Heart left ventricle (tissue), 13 donors: ENCODE results near the gene JAKMIP1.

Source experiments
- POLR2A ChIP-seq, 2 donors: fragments of 450-650 bp; IDR thresholded peaks; one replicate each; pipeline ENCODE4 v1.6.1; 2017; ENCODE audit warnings: antibody characterized with exemption in 2 of 2, mild to moderate bottlenecking in 2 of 2, moderate library complexity in 2 of 2
- TF ChIP-seq, protein P1 (sequence below), 12 donors: fragments of 200-600 bp; sonication (generic) in 4 of 12; IDR thresholded peaks; one replicate each; pipeline versions ENCODE4 v1.5.0 to v1.8.0; 2018 to 2022; ENCODE audit warnings: antibody characterized with exemption in 12 of 12, mild to moderate bottlenecking in 5 of 12
- donor health status: ischemic (EF 13 %, LVEDD 7.1; RV severe dilation, severe dysfunction).
- donor health status: DM: no; HTN: yes; CAD: no.
- donor health status: DM: no; HTN: no; CAD: no.
- donor health status: ischemic (EF 25% LVEDD 6.9; RV normal size, moderate dysfunction).
- donor health status: ischemic (EF 25% LVEDD 5.7; RV mildly dilated, moderate dysfunction).
- donor health status: ischemic (EF 35%, LVEDD 5.7; RV mildly dilated, moderate dysfunction).
- donor health status: nonischemic (EF 11% LVEDD 7.7; RV severe dilation, severe dysfunction).
- donor health status: DM: yes; HTN: yes; CAD: no.
- donor health status: PGD.
- donor health status: ischemic (EF 29% LVEDD 5.4; RV normal size, mild dysfunction).
- donor health status: nonischemic (EF 23%, LVEDD 6.1; RV moderate dilation, normal function).

- TF ChIP-seq, protein P1, sequence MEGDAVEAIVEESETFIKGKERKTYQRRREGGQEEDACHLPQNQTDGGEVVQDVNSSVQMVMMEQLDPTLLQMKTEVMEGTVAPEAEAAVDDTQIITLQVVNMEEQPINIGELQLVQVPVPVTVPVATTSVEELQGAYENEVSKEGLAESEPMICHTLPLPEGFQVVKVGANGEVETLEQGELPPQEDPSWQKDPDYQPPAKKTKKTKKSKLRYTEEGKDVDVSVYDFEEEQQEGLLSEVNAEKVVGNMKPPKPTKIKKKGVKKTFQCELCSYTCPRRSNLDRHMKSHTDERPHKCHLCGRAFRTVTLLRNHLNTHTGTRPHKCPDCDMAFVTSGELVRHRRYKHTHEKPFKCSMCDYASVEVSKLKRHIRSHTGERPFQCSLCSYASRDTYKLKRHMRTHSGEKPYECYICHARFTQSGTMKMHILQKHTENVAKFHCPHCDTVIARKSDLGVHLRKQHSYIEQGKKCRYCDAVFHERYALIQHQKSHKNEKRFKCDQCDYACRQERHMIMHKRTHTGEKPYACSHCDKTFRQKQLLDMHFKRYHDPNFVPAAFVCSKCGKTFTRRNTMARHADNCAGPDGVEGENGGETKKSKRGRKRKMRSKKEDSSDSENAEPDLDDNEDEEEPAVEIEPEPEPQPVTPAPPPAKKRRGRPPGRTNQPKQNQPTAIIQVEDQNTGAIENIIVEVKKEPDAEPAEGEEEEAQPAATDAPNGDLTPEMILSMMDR (IDR thresholded peaks at IDR 0.05): no peak
- no peak for TF ChIP-seq POLR2A (IDR thresholded peaks at IDR 0.05)
Observed at GRCh38 chr4:6028168-6028567, 172.2 kb downstream of the JAKMIP1 start.
